GM12874 (cell line): ENCODE results near the gene SOX13.

Experiments used
- TF ChIP-seq, protein P1 (sequence below): IDR thresholded peaks from 2 replicates; pipeline ENCODE4 v1.5.1; 2011; ENCODE audit warnings: low read depth, mild to moderate bottlenecking, control low read depth, low read length, moderate library complexity; ENCODE audit not compliant: insufficient read depth

Gene SOX13

DNA sequence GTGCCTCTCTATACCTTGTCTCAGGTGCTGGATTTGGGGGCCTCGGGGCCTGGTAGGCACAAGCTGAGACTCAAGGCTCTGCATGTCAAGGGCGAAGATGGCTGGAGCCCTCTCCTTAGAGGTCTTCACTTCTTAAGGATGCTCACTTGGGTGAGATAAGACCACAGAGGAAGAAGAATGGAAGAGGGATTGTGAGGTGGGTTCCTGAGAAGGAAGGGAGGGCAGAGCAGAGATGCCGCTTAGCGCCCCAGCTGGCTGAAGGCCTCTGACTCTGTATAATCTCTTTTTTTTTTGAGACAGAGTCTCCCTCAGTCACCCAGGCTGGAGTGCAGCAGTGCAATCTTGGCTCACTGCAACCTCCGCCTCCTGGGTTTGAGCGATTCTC is 32.2 kb downstream of the SOX13 start:
- TF ChIP-seq, protein P1, sequence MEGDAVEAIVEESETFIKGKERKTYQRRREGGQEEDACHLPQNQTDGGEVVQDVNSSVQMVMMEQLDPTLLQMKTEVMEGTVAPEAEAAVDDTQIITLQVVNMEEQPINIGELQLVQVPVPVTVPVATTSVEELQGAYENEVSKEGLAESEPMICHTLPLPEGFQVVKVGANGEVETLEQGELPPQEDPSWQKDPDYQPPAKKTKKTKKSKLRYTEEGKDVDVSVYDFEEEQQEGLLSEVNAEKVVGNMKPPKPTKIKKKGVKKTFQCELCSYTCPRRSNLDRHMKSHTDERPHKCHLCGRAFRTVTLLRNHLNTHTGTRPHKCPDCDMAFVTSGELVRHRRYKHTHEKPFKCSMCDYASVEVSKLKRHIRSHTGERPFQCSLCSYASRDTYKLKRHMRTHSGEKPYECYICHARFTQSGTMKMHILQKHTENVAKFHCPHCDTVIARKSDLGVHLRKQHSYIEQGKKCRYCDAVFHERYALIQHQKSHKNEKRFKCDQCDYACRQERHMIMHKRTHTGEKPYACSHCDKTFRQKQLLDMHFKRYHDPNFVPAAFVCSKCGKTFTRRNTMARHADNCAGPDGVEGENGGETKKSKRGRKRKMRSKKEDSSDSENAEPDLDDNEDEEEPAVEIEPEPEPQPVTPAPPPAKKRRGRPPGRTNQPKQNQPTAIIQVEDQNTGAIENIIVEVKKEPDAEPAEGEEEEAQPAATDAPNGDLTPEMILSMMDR, result no peak

DNA sequence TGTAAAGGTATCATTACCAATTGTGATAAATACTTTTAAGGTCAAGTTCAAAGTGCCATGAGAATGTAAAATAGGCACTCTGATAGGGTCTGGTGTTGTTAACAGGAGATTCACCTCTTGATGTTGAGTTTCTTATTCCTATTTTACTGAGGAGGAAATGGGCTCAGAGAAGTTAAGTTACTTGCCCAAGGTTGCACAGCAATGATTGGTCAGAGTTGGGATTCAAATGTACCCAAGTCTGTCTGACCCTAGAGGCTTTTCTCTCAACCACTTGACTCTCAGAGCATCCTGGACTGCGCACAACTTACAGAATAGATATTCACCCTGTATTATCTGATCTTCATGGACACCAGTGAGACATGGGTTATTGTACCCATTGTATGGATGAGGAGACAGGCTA is 33.9 kb downstream of the SOX13 start:
- TF ChIP-seq, protein P1, result no peak

DNA sequence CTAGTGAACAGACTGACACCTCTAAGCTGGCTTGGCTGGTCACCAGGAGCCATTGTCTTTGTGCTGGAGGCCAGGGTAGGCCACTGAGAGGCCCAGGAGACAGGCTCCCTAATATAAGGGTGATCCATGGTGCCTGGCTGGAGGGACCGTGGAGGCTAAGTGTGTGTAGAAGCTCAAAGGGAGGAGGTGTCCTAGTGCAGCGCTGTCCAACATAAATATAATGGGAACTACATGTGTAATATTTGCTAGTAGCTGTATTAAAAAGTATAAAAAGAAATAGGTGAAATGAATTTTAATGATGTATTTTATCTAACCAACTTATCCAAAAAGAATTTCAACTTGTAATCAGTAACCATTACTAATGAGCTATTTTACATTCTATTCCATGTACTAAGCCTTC is 35.0 kb downstream of the SOX13 start:
- TF ChIP-seq, protein P1, result no peak

DNA sequence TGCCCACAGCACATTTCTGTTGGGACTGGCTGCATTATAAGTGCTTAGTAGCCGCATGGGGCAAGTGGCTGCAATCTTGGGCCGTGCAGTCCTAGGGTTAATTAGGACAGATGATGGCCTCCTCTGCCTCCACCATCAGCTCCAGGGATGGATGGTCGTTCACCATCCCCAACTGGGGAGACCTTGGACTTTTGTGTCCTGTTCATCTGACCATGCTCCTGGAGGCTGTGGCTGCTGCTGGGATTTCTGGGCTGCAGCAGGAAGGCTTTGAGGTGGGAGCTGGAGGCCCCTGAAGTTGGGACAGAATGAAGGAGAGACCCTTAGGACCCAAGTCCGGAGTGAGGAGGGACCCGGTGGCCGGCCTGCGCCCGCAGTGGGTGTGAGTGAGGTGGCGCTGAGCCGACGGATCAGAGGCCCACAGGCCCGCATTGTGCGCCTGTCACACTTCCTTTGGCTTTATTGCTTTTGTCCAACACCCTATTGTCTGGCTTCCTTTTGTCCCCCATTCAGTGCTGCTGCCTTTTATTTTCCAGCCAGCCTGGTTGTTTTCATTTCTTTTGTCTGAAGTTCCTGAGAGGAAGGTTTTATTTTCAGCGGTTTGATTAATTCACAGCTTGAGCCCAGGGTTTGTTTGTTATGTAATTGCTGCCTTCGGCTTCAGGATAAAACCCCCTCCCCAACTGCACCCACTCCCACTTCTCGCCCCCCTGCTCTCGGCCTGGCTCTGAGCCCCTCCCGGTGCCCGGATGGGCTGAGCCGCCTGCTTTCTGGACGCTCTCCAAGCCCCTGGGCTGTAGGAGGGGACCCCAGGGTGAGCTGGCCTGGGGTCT is 35.6 kb downstream of the SOX13 start:
- TF ChIP-seq, protein P1, result no peak

DNA sequence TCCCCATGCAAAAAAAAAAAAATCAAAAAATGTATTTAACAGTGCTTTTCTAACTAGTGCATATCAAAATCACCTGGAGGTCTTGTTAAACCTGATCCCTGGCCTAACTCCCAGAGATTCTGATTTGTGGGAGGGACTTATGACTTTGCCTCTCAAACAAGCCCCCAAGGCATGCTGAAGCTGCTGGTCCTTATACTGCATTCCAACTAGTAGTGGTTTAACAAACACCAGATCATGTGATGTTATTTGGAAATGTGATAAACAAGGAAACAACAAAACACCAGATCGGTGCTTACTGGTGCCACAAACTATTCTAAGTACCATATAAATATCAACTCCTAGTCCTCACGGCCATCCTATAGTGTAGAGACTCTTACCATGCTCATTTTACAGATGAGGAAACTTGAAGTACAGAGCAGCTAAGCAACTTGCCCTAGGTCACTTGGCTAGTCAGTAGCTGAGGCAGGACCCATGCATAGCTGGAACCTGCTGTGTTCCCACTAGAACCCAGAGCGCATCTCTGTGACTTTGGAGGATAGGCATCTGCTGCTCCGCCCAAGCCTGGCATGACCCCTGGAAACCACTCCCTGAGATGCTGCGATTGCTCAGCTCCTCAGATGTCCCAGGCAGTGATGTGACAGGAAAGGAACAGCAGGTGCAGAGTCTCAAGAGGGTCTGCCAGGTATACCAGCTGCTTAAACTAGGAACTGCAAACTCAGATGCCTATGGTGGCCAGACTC is 38.1 kb downstream of the SOX13 start:
- TF ChIP-seq, protein P1, result no peak

DNA sequence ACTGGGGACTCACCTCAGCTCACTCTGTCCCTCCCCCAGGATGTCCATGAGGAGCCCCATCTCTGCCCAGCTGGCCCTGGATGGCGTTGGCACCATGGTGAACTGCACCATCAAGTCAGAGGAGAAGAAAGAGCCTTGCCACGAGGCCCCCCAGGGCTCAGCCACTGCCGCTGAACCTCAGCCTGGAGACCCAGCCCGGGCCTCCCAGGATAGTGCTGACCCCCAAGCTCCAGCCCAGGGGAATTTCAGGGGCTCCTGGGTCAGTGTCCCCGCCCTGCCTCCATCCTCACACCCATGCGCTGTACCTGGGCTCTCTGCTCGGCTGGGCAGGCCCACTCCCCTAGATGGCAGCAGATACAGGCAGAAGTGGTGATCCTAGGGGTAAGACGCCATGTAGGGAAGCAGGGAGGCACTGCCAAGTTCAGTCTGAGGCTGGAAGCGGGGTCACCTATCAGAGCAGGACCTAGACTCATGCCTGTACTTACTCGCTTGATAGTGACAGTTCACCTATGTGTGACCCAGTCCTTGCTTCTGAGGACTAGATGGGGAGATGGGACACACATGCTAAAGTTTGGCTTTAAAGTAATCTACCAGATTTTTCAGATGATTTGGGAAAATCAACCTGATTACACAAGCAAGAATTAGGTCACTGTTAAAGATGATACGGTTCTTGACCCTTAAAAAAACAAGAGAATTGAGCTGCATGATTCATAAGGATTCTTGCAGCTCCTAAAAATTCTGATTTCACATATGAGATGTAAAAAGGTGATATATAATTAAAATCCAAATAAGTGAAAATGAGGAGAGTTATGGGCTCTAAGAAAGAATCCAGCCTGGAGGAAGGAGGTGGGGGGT is 40.2 kb downstream of the SOX13 start:
- TF ChIP-seq, protein P1, result no peak

DNA sequence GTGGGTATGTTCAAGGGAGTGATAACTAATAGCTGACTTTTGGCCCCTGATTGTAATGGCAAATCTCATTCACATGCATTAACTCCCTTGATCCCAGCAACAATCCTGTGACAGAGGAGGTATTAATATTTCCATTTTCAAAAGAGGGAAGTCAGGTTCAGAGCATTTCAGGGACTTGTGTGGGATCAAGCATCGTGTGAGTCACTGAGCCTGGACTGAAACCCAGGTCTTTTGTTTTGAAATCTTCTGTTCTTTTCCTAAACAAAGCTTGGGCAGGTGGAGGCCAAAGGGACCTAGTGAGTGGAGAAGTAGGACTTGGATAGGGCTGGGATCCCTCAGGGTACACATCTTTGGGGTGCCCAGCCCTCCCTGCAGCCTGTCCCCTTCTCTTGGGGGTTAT is 41.0 kb downstream of the SOX13 start:
- TF ChIP-seq, protein P1, result no peak
